MM.1S (cell line): Measurements from ENCODE around the gene TRABD2B.

Source experiments
- DNase-seq: peaks from one replicate; pipeline ENCODE4 v3.0.0-alpha.2; 2015
- H2AFZ ChIP-seq: fragments of 300-600 bp; sonication (generic); 2 replicates; pipeline ENCODE4 v1.6.0; 2016; ENCODE audit warnings: antibody characterized with exemption, low read length
- H3F3A ChIP-seq: fragments of 300-600 bp; sonication (generic); 2 replicates; pipeline ENCODE4 v1.6.1; 2016; ENCODE audit warnings: mild to moderate bottlenecking, antibody characterized with exemption, low read length, moderate library complexity, mixed read lengths; ENCODE audit not compliant: insufficient read depth
- H3K27ac ChIP-seq: fragments of 300-600 bp; sonication (generic); 2 replicates; pipeline ENCODE4 v1.5.1; 2016; ENCODE audit warnings: mild to moderate bottlenecking, low read length
- H3K27me3 ChIP-seq: fragments of 300-600 bp; sonication (generic); replicated peaks from 2 replicates; pipeline ENCODE4 v1.6.0; 2016; ENCODE audit warnings: low read length; ENCODE audit not compliant: insufficient read depth
- H3K36me3 ChIP-seq: fragments of 300-600 bp; sonication (generic); replicated peaks from 2 replicates; pipeline ENCODE4 v1.6.1; 2016; ENCODE audit warnings: mild to moderate bottlenecking, low read length, mixed read lengths; ENCODE audit not compliant: insufficient read depth
- H3K4me1 ChIP-seq: fragments of 300-600 bp; sonication (generic); 2 replicates; pipeline ENCODE4 v1.6.1; 2016; ENCODE audit warnings: low read length, mixed read lengths
- H3K4me2 ChIP-seq: fragments of 300-600 bp; sonication (generic); 2 replicates; pipeline ENCODE4 v1.6.0; 2016; ENCODE audit warnings: low read depth, low read length
- H3K4me3 ChIP-seq: fragments of 300-600 bp; sonication (generic); 2 replicates; pipeline ENCODE4 v1.5.1; 2016; ENCODE audit warnings: low read length, mixed read lengths
- H3K79me2 ChIP-seq: fragments of 300-600 bp; sonication (generic); 2 replicates; pipeline ENCODE4 v1.6.1; 2016; ENCODE audit warnings: mixed run types, low read length, mixed read lengths
- H3K9ac ChIP-seq: fragments of 300-600 bp; sonication (generic); 2 replicates; pipeline ENCODE4 v1.6.1; 2016; ENCODE audit warnings: low read length, mixed read lengths
- H3K9me2 ChIP-seq: fragments of 300-600 bp; sonication (generic); replicated peaks from 2 replicates; pipeline ENCODE4 v1.6.1; 2016; ENCODE audit warnings: mild to moderate bottlenecking, low read length, mixed read lengths; ENCODE audit not compliant: insufficient read depth
- H3K9me3 ChIP-seq: fragments of 300-600 bp; sonication (generic); replicated peaks from 2 replicates; pipeline ENCODE4 v1.6.1; 2016; ENCODE audit warnings: mild to moderate bottlenecking, low read length, mixed read lengths; ENCODE audit not compliant: insufficient read depth
- H4K20me1 ChIP-seq: fragments of 300-600 bp; sonication (generic); 2 replicates; pipeline ENCODE4 v1.6.1; 2016; ENCODE audit warnings: mild to moderate bottlenecking, low read length, moderate library complexity, mixed read lengths; ENCODE audit not compliant: insufficient read depth
- EZH2 ChIP-seq: fragments of 300-600 bp; sonication (generic); optimal IDR thresholded peaks from 2 replicates; pipeline ENCODE3; 2017; ENCODE audit warnings: low read depth, mild to moderate bottlenecking, antibody characterized with exemption, low read length, mixed read lengths
- EZH2phosphoT487 ChIP-seq: fragments of 300-600 bp; sonication (generic); IDR thresholded peaks from 2 replicates; pipeline ENCODE4 v1.6.1; 2018; ENCODE audit warnings: antibody characterized with exemption, low read length
- TF ChIP-seq, protein P1 (sequence below): fragments of 300-600 bp; sonication (generic); IDR thresholded peaks from 2 replicates; pipeline ENCODE4 v1.5.1; 2016; ENCODE audit warnings: antibody characterized with exemption, low read length, mixed read lengths

Gene TRABD2B

DNA sequence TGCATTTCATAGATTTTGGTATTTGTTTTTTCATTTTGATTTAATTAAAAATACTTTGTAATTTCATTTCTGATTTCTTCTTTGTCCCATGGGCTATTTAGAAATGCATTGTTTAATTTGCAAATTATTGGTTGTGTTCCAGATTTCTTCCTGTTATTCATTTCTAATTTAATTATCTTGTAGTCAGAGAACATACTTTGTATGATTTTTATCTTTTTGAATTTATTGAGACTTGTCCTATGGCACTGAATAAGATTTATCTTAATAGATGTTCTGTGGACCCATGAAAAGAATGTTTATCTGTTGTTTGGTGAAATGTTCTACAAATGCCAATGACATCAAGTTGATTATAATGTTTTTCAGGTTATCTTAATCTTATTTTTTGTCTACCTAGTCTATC is 16.1 kb upstream of the TRABD2B start:
- H2AFZ ChIP-seq = no peak overlapping the region
- no peaks in the 10 kb centered on the region for H3K9me3 ChIP-seq
- TF ChIP-seq EZH2 (no peak), EZH2phosphoT487 (no peak)
- TF ChIP-seq, protein P1, sequence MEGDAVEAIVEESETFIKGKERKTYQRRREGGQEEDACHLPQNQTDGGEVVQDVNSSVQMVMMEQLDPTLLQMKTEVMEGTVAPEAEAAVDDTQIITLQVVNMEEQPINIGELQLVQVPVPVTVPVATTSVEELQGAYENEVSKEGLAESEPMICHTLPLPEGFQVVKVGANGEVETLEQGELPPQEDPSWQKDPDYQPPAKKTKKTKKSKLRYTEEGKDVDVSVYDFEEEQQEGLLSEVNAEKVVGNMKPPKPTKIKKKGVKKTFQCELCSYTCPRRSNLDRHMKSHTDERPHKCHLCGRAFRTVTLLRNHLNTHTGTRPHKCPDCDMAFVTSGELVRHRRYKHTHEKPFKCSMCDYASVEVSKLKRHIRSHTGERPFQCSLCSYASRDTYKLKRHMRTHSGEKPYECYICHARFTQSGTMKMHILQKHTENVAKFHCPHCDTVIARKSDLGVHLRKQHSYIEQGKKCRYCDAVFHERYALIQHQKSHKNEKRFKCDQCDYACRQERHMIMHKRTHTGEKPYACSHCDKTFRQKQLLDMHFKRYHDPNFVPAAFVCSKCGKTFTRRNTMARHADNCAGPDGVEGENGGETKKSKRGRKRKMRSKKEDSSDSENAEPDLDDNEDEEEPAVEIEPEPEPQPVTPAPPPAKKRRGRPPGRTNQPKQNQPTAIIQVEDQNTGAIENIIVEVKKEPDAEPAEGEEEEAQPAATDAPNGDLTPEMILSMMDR = no peak
- H3K79me2 ChIP-seq = no peaks in the 10 kb centered on the region
- H3K4me1 ChIP-seq = no peaks in the 10 kb centered on the region
- H3K27ac ChIP-seq = no peak overlapping the region
- H4K20me1 ChIP-seq = no peaks in the 10 kb centered on the region
- H3K4me2 ChIP-seq = no peak overlapping the region
- H3K9me2 ChIP-seq = no peaks in the 10 kb centered on the region
- H3F3A ChIP-seq = no peaks in the 10 kb centered on the region
- no peak overlapping the region for H3K9ac ChIP-seq
- DNase-seq = no peak
- H3K36me3 ChIP-seq = no peaks in the 10 kb centered on the region
- H3K27me3 ChIP-seq = no peaks in the 10 kb centered on the region
- H3K4me3 ChIP-seq = no peak overlapping the region

DNA sequence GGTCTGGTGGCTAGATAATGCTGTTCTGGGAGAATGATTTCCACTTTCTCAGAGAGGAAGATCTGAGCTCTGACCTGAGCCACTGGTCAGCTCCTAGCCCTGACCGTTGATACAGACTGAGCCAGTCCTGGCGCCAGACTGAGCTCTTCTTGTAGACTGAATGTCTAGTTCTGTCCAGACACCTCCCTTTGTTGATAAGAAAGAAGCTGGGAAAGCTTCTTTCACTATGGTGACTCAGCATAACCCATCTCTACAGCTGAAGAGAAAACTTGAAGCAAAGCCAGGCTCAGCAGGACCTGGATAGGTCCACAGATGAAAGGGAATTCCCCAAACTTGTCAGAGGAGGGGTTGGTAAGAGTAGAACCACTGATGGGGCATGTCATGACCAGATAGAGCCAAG is 9.9 kb upstream of the TRABD2B start:
- H3K36me3 ChIP-seq = no peaks in the 10 kb centered on the region
- TF ChIP-seq EZH2phosphoT487 = no peak
- TF ChIP-seq EZH2 = no peak
- TF ChIP-seq, protein P1 = no peak
- DNase-seq = peak; percentile 18
- H3K79me2 ChIP-seq = no peaks in the 10 kb centered on the region
- H4K20me1 ChIP-seq = no peaks in the 10 kb centered on the region
- no peak overlapping the region for H2AFZ ChIP-seq
- no peak overlapping the region for H3K4me2 ChIP-seq
- H3K27me3 ChIP-seq = no peaks in the 10 kb centered on the region
- no peaks in the 10 kb centered on the region for H3F3A ChIP-seq
- no peak overlapping the region for H3K9ac ChIP-seq
- H3K4me3 ChIP-seq = no peak overlapping the region
- H3K9me3 ChIP-seq = no peaks in the 10 kb centered on the region
- H3K4me1 ChIP-seq = no peaks in the 10 kb centered on the region
- no peak overlapping the region for H3K27ac ChIP-seq
- H3K9me2 ChIP-seq = no peaks in the 10 kb centered on the region

DNA sequence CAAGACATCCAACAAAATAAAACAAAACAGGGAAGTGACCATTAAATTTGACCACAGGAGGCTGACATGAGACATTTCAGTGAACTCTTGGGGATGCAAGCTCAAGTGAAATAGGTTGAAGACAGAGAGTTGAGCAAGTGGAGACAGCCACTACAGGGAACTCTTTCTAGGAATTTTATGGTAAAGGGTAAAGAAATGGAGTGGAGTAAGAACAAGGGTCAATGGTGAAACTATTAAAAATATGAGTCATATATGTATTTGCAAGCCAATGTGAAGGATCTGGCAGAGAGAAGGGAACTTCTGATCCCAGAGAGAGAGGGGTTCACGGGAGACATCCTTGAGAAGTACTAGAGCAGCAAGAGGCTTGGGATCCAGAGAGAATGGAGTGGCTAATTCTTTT is 9.1 kb upstream of the TRABD2B start:
- Histone ChIP-seq H3K9me2 (no peaks in the 10 kb centered on the region), H3K27me3 (no peaks in the 10 kb centered on the region), H3F3A (no peaks in the 10 kb centered on the region), H2AFZ (no peak overlapping the region), H3K9ac (no peak overlapping the region), H3K27ac (no peak overlapping the region), H3K4me1 (no peaks in the 10 kb centered on the region), H3K4me3 (no peak overlapping the region), H4K20me1 (no peaks in the 10 kb centered on the region), H3K36me3 (no peaks in the 10 kb centered on the region), H3K4me2 (no peak overlapping the region), H3K79me2 (no peaks in the 10 kb centered on the region), H3K9me3 (no peaks in the 10 kb centered on the region)
- no peak for DNase-seq
- TF ChIP-seq, protein P1 = no peak
- TF ChIP-seq EZH2phosphoT487 (no peak), EZH2 (no peak)
